ENCODE measurements around the gene EFCAB11.

The EFCAB11 gene

GRCh38 chr14:89810101-89810500 is 144.4 kb downstream of the EFCAB11 start:
- Mint-ChIP-seq H3K27ac (no peak overlapping the region), H3K9me3 (no peaks in the 10 kb centered on the region), H3K4me3 (no peak overlapping the region), H3K4me1 (ENCODE audit: low read depth) (no peaks in the 10 kb centered on the region), H3K36me3 (ENCODE audit: low read depth) (no peaks in the 10 kb centered on the region), H3K27me3 (ENCODE audit: low read depth) (peaks cover 20% of the 10 kb centered on the region)

- H3K27ac Mint-ChIP-seq, result no peak overlapping the region
- H3K27me3 Mint-ChIP-seq (ENCODE audit: low read depth), result peaks cover 13% of the 10 kb centered on the region
Measured at GRCh38 chr14:89807892-89808291, 146.6 kb downstream of the EFCAB11 start.

GRCh38 chr14:89807151-89807550 is 147.4 kb downstream of the EFCAB11 start:
- Mint-ChIP-seq H3K4me3 (no peak overlapping the region), H3K36me3 (ENCODE audit: low read depth) (no peaks in the 10 kb centered on the region), H3K27ac (no peak overlapping the region), H3K27me3 (ENCODE audit: low read depth) (peaks cover 8% of the 10 kb centered on the region), H3K4me1 (ENCODE audit: low read depth) (no peaks in the 10 kb centered on the region), H3K9me3 (no peaks in the 10 kb centered on the region)

More at GRCh38 chr14:89807892-89808291, 146.6 kb downstream of the EFCAB11 start:
- Mint-ChIP-seq H3K36me3 (ENCODE audit: low read depth) (no peaks in the 10 kb centered on the region), H3K4me1 (ENCODE audit: low read depth) (no peaks in the 10 kb centered on the region), H3K9me3 (no peaks in the 10 kb centered on the region), H3K4me3 (no peak overlapping the region)

GRCh38 chr14:89806451-89806850 is 148.1 kb downstream of the EFCAB11 start:
- Mint-ChIP-seq H3K4me3 (no peak overlapping the region), H3K27ac (no peak overlapping the region), H3K36me3 (ENCODE audit: low read depth) (no peaks in the 10 kb centered on the region), H3K4me1 (ENCODE audit: low read depth) (no peaks in the 10 kb centered on the region), H3K9me3 (no peaks in the 10 kb centered on the region), H3K27me3 (ENCODE audit: low read depth) (peaks cover 8% of the 10 kb centered on the region)

GRCh38 chr14:89805501-89805900 is 149.0 kb downstream of the EFCAB11 start:
- Mint-ChIP-seq H3K4me1 (ENCODE audit: low read depth) (no peaks in the 10 kb centered on the region), H3K9me3 (no peaks in the 10 kb centered on the region), H3K27me3 (ENCODE audit: low read depth) (peaks cover 8% of the 10 kb centered on the region), H3K27ac (no peak overlapping the region), H3K4me3 (no peak overlapping the region), H3K36me3 (ENCODE audit: low read depth) (no peaks in the 10 kb centered on the region)

- peaks cover 8% of the 10 kb centered on the region for H3K27me3 Mint-ChIP-seq (ENCODE audit: low read depth)
- no peak overlapping the region for H3K27ac Mint-ChIP-seq
- H3K4me3 Mint-ChIP-seq, result no peak overlapping the region
- no peaks in the 10 kb centered on the region for H3K4me1 Mint-ChIP-seq (ENCODE audit: low read depth)
- no peaks in the 10 kb centered on the region for H3K9me3 Mint-ChIP-seq
- no peaks in the 10 kb centered on the region for H3K36me3 Mint-ChIP-seq (ENCODE audit: low read depth)
Measured at GRCh38 chr14:89803542-89803941, 151.0 kb downstream of the EFCAB11 start.

GRCh38 chr14:89801136-89801535 is 153.4 kb downstream of the EFCAB11 start:
- no peak overlapping the region for H3K4me3 Mint-ChIP-seq
- no peaks in the 10 kb centered on the region for H3K36me3 Mint-ChIP-seq (ENCODE audit: low read depth)
- no peak overlapping the region for H3K27ac Mint-ChIP-seq
- no peaks in the 10 kb centered on the region for H3K4me1 Mint-ChIP-seq (ENCODE audit: low read depth)
- H3K27me3 Mint-ChIP-seq (ENCODE audit: low read depth), result peaks cover 5% of the 10 kb centered on the region
- H3K9me3 Mint-ChIP-seq, result no peaks in the 10 kb centered on the region

- no peaks in the 10 kb centered on the region for H3K27me3 Mint-ChIP-seq (ENCODE audit: low read depth)
- H3K4me1 Mint-ChIP-seq (ENCODE audit: low read depth), result no peaks in the 10 kb centered on the region
- no peaks in the 10 kb centered on the region for H3K36me3 Mint-ChIP-seq (ENCODE audit: low read depth)
- H3K9me3 Mint-ChIP-seq, result no peaks in the 10 kb centered on the region
- no peak overlapping the region for H3K27ac Mint-ChIP-seq
- no peak overlapping the region for H3K4me3 Mint-ChIP-seq
Measured at GRCh38 chr14:89798212-89798773, 156.2 kb downstream of the EFCAB11 start.

GRCh38 chr14:89797148-89797547 is 157.4 kb downstream of the EFCAB11 start:
- Mint-ChIP-seq H3K27ac (no peak overlapping the region), H3K4me3 (no peak overlapping the region), H3K4me1 (ENCODE audit: low read depth) (no peaks in the 10 kb centered on the region), H3K27me3 (ENCODE audit: low read depth) (no peaks in the 10 kb centered on the region), H3K9me3 (no peaks in the 10 kb centered on the region), H3K36me3 (ENCODE audit: low read depth) (no peaks in the 10 kb centered on the region)

GRCh38 chr14:89794096-89794495 is 160.4 kb downstream of the EFCAB11 start:
- no peaks in the 10 kb centered on the region for H3K9me3 Mint-ChIP-seq
- H3K36me3 Mint-ChIP-seq (ENCODE audit: low read depth), result no peaks in the 10 kb centered on the region
- H3K4me3 Mint-ChIP-seq, result no peak overlapping the region
- no peaks in the 10 kb centered on the region for H3K4me1 Mint-ChIP-seq (ENCODE audit: low read depth)
- peaks cover 8% of the 10 kb centered on the region for H3K27me3 Mint-ChIP-seq (ENCODE audit: low read depth)
- H3K27ac Mint-ChIP-seq, result no peak overlapping the region

- H3K9me3 Mint-ChIP-seq, result no peaks in the 10 kb centered on the region
- H3K4me1 Mint-ChIP-seq (ENCODE audit: low read depth), result no peaks in the 10 kb centered on the region
- no peaks in the 10 kb centered on the region for H3K36me3 Mint-ChIP-seq (ENCODE audit: low read depth)
- peaks cover 8% of the 10 kb centered on the region for H3K27me3 Mint-ChIP-seq (ENCODE audit: low read depth)
- no peak overlapping the region for H3K4me3 Mint-ChIP-seq
- no peak overlapping the region for H3K27ac Mint-ChIP-seq
Measured at GRCh38 chr14:89793367-89793716, 161.2 kb downstream of the EFCAB11 start.

GRCh38 chr14:89792489-89793366 is 161.8 kb downstream of the EFCAB11 start:
- Mint-ChIP-seq H3K4me3 (no peak overlapping the region), H3K27ac (no peak overlapping the region), H3K9me3 (no peaks in the 10 kb centered on the region), H3K4me1 (ENCODE audit: low read depth) (no peaks in the 10 kb centered on the region), H3K36me3 (ENCODE audit: low read depth) (no peaks in the 10 kb centered on the region), H3K27me3 (ENCODE audit: low read depth) (peaks cover 8% of the 10 kb centered on the region)

GRCh38 chr14:89787525-89787924 is 167.0 kb downstream of the EFCAB11 start:
- H3K4me1 Mint-ChIP-seq (ENCODE audit: low read depth), result no peaks in the 10 kb centered on the region
- H3K4me3 Mint-ChIP-seq, result no peak overlapping the region
- H3K27ac Mint-ChIP-seq, result no peak overlapping the region
- H3K27me3 Mint-ChIP-seq (ENCODE audit: low read depth), result peaks cover 12% of the 10 kb centered on the region
- H3K9me3 Mint-ChIP-seq, result no peaks in the 10 kb centered on the region
- no peaks in the 10 kb centered on the region for H3K36me3 Mint-ChIP-seq (ENCODE audit: low read depth)

GRCh38 chr14:89781046-89781445 is 173.5 kb downstream of the EFCAB11 start:
- Mint-ChIP-seq H3K9me3 (no peaks in the 10 kb centered on the region), H3K27ac (no peak overlapping the region), H3K27me3 (ENCODE audit: low read depth) (peaks cover 11% of the 10 kb centered on the region)

GRCh38 chr14:89779707-89780106 is 174.8 kb downstream of the EFCAB11 start:
- Mint-ChIP-seq H3K4me3 (no peak overlapping the region), H3K27me3 (ENCODE audit: low read depth) (peaks cover 7% of the 10 kb centered on the region), H3K27ac (no peak overlapping the region), H3K36me3 (ENCODE audit: low read depth) (no peaks in the 10 kb centered on the region), H3K4me1 (ENCODE audit: low read depth) (no peaks in the 10 kb centered on the region), H3K9me3 (no peaks in the 10 kb centered on the region)

More at GRCh38 chr14:89781046-89781445, 173.5 kb downstream of the EFCAB11 start:
- Mint-ChIP-seq H3K4me3 (no peak overlapping the region), H3K4me1 (ENCODE audit: low read depth) (no peaks in the 10 kb centered on the region), H3K36me3 (ENCODE audit: low read depth) (no peaks in the 10 kb centered on the region)

All from T-helper 1 cell treated with Interleukin-12 subunit alpha and Interleukin-12 subunit beta and Interleukin-4 antibody, amounts not matched to agents 30 μg/mL and 1 μg/mL, for 36 hours (primary cell).